K562 (cell line): ENCODE measurements around the gene TRNP1. TPM values are rescaled to one million over a fixed set of nuclear protein-coding genes. Genes with fewer than 3 reads are reported as not detected.

Experiments
- ARNT ChIP-seq, 2 experiments: fragments of 450-650 bp; IDR thresholded peaks; 2 replicates each; pipeline ENCODE4 v1.6.1; 2016; ENCODE audit warnings: mild to moderate bottlenecking in 1 of 2
- CHD7 ChIP-seq: fragments of 200-600 bp; sonication (generic); IDR thresholded peaks from one replicate; pipeline ENCODE4 v1.6.1; 2012; ENCODE audit warnings: mild to moderate bottlenecking, low read depth, low read length, inconsistent platforms
- LARP7 ChIP-seq: fragments of 450-650 bp; IDR thresholded peaks from 2 replicates; pipeline ENCODE4 v1.6.1; 2016
- MED1 ChIP-seq: sonication (generic); formaldehyde crosslinking; IDR thresholded peaks from 2 replicates; pipeline ENCODE4 v1.8.1; 2023; ENCODE audit warnings: missing genetic modification reagents, borderline replicate concordance
- NFYB ChIP-seq: IDR thresholded peaks from 2 replicates; pipeline ENCODE4 v1.6.1; 2011; ENCODE audit warnings: mild to moderate bottlenecking, moderate library complexity; ENCODE audit not compliant: insufficient read length; ENCODE audit errors: extremely low read depth
- PCBP2 ChIP-seq: fragments of 200-400 bp; formaldehyde crosslinking; IDR thresholded peaks from 2 replicates; pipeline ENCODE4 v1.6.1; 2018; ENCODE audit warnings: low read length, low read depth, mild to moderate bottlenecking, moderate library complexity; ENCODE audit not compliant: poor library complexity, severe bottlenecking
- SOX6 ChIP-seq: fragments of 450-650 bp; IDR thresholded peaks from 2 replicates; pipeline ENCODE4 v1.6.1; 2014; ENCODE audit warnings: mild to moderate bottlenecking
- SREBF2 ChIP-seq: sonication (generic); formaldehyde crosslinking; IDR thresholded peaks from 2 replicates; pipeline ENCODE4 v1.4.0; 2020; ENCODE audit warnings: mild to moderate bottlenecking, missing genetic modification reagents
- TCF7 ChIP-seq: sonication (generic); IDR thresholded peaks from 2 replicates; pipeline ENCODE4 v1.6.1; 2016; ENCODE audit warnings: antibody characterized with exemption, borderline replicate concordance
- ZNF263 ChIP-seq: sonication (generic); formaldehyde crosslinking; IDR thresholded peaks from 2 replicates; pipeline ENCODE4 v1.8.0; 2022; ENCODE audit warnings: mild to moderate bottlenecking, missing genetic modification reagents, borderline replicate concordance
- ZNF644 ChIP-seq: fragments of 200-800 bp; sonication (Bioruptor generic); IDR thresholded peaks from 2 replicates; pipeline ENCODE4 v1.6.1; 2016; ENCODE audit warnings: low read depth, missing genetic modification characterization, missing compliant biosample characterization
- polyA plus RNA-seq, 8 experiments: library from polyadenylated mRNA; depleted of rRNA in 4 of 8; stranded (reverse) in 5 of 8; unstranded in 3 of 8; fragments of >200 nt; fragmentation: Nextera tagmentation in 2 of 8; fragmentation: Illumina TruSeq in 1 of 8; extraction: Ambion mirVana in 2 of 8; extraction: Trizol in 1 of 8; gene quantifications; 2 replicates each; pipeline versions ENCODE4 v1.2.1 to v1.2.3, GENCODE V29; 2011 to 2014; ENCODE audit warnings: inconsistent platforms in 1 of 8, missing spikeins in 1 of 8
- total RNA-seq, 7 experiments: library from RNA; depleted of rRNA in 6 of 7; stranded (reverse); fragments of >200 nt in 6 of 7; fragmentation: Illumina TruSeq in 2 of 7; extraction: Trizol in 2 of 7; gene quantifications; 2 replicates each; pipeline versions ENCODE4 v1.2.1 to v1.2.3, GENCODE V29; 2011 to 2021; ENCODE audit warnings: low replicate concordance in 1 of 7
- TF ChIP-seq, protein P1 (sequence below): IDR thresholded peaks from 3 replicates; pipeline ENCODE4 v1.6.1; 2011; ENCODE audit warnings: borderline replicate concordance, mild to moderate bottlenecking, moderate library complexity; ENCODE audit not compliant: insufficient read length; ENCODE audit errors: extremely low read depth
- TF ChIP-seq, protein P2 (sequence below): fragments of 250-450 bp; sonication (Bioruptor Pico); IDR thresholded peaks from 2 replicates; pipeline ENCODE4 v1.9.0; 2021; ENCODE audit warnings: mild to moderate bottlenecking

The TRNP1 gene
- total and polyA plus RNA-seq, 9 of the 15 experiments (the other 6 are each of a cell fraction or from before 2014, with no cell fraction given) = 0.03 to 1.3 (median 0.95) TPM

DNA sequence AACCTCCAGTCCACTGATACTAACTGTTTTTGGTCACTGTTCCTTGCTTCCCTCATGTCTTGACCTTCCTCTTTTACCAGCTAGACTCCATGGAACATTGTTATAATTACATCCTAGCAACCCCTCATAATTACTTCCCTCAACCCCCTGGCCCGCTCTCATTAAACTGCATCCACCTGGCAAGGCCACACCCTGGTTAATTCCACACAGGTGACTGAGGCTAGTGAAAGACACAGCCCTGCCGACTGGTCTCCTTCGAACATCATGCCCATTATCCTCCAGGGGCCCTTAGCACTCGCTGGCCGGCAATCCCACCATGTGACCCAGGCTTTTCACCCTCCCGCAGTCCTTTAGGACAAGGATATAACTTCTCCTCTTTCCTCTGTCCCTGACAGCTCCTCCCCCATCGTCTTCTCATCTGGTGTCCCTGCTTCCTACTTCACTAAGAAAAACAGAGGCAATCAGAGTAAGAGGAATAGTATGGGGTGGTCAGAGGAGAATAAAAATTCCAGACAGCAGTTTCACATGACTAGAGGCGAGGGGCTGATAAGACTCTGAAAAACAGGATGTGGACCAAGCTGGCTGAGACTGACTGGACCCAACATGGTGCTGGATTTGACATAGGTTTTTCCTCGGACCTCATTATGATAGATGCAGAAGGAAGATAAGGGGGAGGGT, 28.0 kb downstream of the TRNP1 start (continued):
- TF ChIP-seq TCF7 = no peak
- TF ChIP-seq SOX6 = 0 out of 2 replicates have a peak, but pooled peaks have one; percentile 14
- no peak for TF ChIP-seq ARNT (IDR thresholded peaks at IDR 0.05)
- no peak for TF ChIP-seq ZNF644 (tag)
- no peak for TF ChIP-seq MED1 (CRISPR knock-in tag)
- TF ChIP-seq, protein P1, sequence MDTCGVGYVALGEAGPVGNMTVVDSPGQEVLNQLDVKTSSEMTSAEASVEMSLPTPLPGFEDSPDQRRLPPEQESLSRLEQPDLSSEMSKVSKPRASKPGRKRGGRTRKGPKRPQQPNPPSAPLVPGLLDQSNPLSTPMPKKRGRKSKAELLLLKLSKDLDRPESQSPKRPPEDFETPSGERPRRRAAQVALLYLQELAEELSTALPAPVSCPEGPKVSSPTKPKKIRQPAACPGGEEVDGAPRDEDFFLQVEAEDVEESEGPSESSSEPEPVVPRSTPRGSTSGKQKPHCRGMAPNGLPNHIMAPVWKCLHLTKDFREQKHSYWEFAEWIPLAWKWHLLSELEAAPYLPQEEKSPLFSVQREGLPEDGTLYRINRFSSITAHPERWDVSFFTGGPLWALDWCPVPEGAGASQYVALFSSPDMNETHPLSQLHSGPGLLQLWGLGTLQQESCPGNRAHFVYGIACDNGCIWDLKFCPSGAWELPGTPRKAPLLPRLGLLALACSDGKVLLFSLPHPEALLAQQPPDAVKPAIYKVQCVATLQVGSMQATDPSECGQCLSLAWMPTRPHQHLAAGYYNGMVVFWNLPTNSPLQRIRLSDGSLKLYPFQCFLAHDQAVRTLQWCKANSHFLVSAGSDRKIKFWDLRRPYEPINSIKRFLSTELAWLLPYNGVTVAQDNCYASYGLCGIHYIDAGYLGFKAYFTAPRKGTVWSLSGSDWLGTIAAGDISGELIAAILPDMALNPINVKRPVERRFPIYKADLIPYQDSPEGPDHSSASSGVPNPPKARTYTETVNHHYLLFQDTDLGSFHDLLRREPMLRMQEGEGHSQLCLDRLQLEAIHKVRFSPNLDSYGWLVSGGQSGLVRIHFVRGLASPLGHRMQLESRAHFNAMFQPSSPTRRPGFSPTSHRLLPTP = no peak
- TF ChIP-seq PCBP2 = no peak
- TF ChIP-seq, protein P2, sequence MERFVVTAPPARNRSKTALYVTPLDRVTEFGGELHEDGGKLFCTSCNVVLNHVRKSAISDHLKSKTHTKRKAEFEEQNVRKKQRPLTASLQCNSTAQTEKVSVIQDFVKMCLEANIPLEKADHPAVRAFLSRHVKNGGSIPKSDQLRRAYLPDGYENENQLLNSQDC (CRISPR knock-in tag) = no peak
- TF ChIP-seq ZNF263 = no peak
- no peak for TF ChIP-seq LARP7
- no peak for TF ChIP-seq CHD7
- TF ChIP-seq SREBF2 = no peak
- TF ChIP-seq NFYB = no peak
